H9 (cell line): ENCODE data around the gene SATB2. TPM values are rescaled to one million over a fixed set of nuclear protein-coding genes. Genes with fewer than 3 reads are reported as not detected.

Experiments
- DNase-seq: peaks from one replicate; pipeline ENCODE4 v3.0.0-alpha.2; 2017
- H2AFZ ChIP-seq: one replicate; pipeline ENCODE4 v1.6.1; 2013; ENCODE audit warnings: mild to moderate bottlenecking, low read length, control low read depth, moderate library complexity
- H2AK5ac ChIP-seq: 2 replicates; pipeline ENCODE4 v1.6.1; 2013; ENCODE audit warnings: low read length, control low read depth, mixed read lengths; ENCODE audit not compliant: insufficient read length
- H2BK120ac ChIP-seq: one replicate; pipeline ENCODE4 v1.6.1; 2013; ENCODE audit warnings: low read depth, mild to moderate bottlenecking, low read length, control low read depth, inconsistent platforms; ENCODE audit not compliant: poor library complexity, severe bottlenecking
- H2BK12ac ChIP-seq: 2 replicates; pipeline ENCODE4 v1.6.1; 2013; ENCODE audit warnings: low read length, control low read depth, mixed read lengths, low read depth; ENCODE audit not compliant: insufficient read length
- H2BK15ac ChIP-seq: 2 replicates; pipeline ENCODE4 v1.6.1; 2013; ENCODE audit warnings: low read depth, low read length, control low read depth
- H2BK20ac ChIP-seq: one replicate; pipeline ENCODE4 v1.6.1; 2013; ENCODE audit warnings: low read depth, mild to moderate bottlenecking, low read length, control low read depth, inconsistent platforms; ENCODE audit not compliant: poor library complexity, severe bottlenecking
- H2BK5ac ChIP-seq: 2 replicates; pipeline ENCODE4 v1.6.1; 2013; ENCODE audit warnings: low read length, control low read depth, mixed read lengths; ENCODE audit not compliant: insufficient read length
- H3K14ac ChIP-seq: 2 replicates; pipeline ENCODE4 v1.6.1; 2013; ENCODE audit warnings: low read length, control low read depth; ENCODE audit not compliant: insufficient read depth
- H3K18ac ChIP-seq: 2 replicates; pipeline ENCODE4 v1.6.1; 2013; ENCODE audit warnings: low read depth, mild to moderate bottlenecking, mixed read lengths, low read length, control low read depth; ENCODE audit not compliant: insufficient read length
- H3K23ac ChIP-seq: 2 replicates; pipeline ENCODE4 v1.6.1; 2013; ENCODE audit warnings: low read length, control low read depth, mixed read lengths, low read depth; ENCODE audit not compliant: insufficient read length
- H3K23me2 ChIP-seq: 2 replicates; pipeline ENCODE4 v1.6.1; 2013; ENCODE audit warnings: low read depth, mild to moderate bottlenecking, mixed read lengths, low read length, control low read depth; ENCODE audit not compliant: insufficient read length, poor library complexity, severe bottlenecking
- H3K27ac ChIP-seq: 2 replicates; pipeline ENCODE4 v1.5.1; 2013; ENCODE audit warnings: low read length, control low read depth, mixed read lengths, low read depth; ENCODE audit not compliant: insufficient read length
- H3K27me3 ChIP-seq: 2 replicates; pipeline ENCODE4 v1.6.1; 2013; ENCODE audit warnings: low read length, control low read depth, inconsistent platforms; ENCODE audit not compliant: insufficient read depth
- H3K4ac ChIP-seq: 2 replicates; pipeline ENCODE4 v1.6.1; 2013; ENCODE audit warnings: low read depth, mild to moderate bottlenecking, control low read depth, inconsistent platforms, low read length, moderate library complexity
- H3K4me1 ChIP-seq: 2 replicates; pipeline ENCODE4 v1.6.1; 2013; ENCODE audit warnings: low read length, control low read depth, inconsistent platforms; ENCODE audit not compliant: insufficient read depth
- H3K4me2 ChIP-seq: 2 replicates; pipeline ENCODE4 v1.6.1; 2013; ENCODE audit warnings: low read length, control low read depth, mixed read lengths; ENCODE audit not compliant: insufficient read length, insufficient read depth
- H3K56ac ChIP-seq: 2 replicates; pipeline ENCODE4 v1.6.1; 2013; ENCODE audit warnings: low read depth, mild to moderate bottlenecking, mixed read lengths, low read length, control low read depth; ENCODE audit not compliant: insufficient read length
- H3K79me1 ChIP-seq: 2 replicates; pipeline ENCODE4 v1.6.1; 2013; ENCODE audit warnings: low read depth, mild to moderate bottlenecking, moderate library complexity, low read length, control low read depth, inconsistent platforms; ENCODE audit not compliant: insufficient read depth, poor library complexity, severe bottlenecking
- H3K79me2 ChIP-seq: 2 replicates; pipeline ENCODE4 v1.6.1; 2013; ENCODE audit warnings: low read length, control low read depth, inconsistent platforms; ENCODE audit not compliant: insufficient read depth
- H3K9ac ChIP-seq: 2 replicates; pipeline ENCODE4 v1.6.1; 2013; ENCODE audit warnings: low read length, control low read depth, mixed read lengths; ENCODE audit not compliant: insufficient read length; ENCODE audit errors: extremely low read depth
- H3K9me3 ChIP-seq: one replicate; pipeline ENCODE4 v1.6.1; 2013; ENCODE audit warnings: low read depth, low read length, inconsistent platforms; ENCODE audit not compliant: control insufficient read depth
- H3T11ph ChIP-seq: one replicate; pipeline ENCODE4 v1.6.1; 2013; ENCODE audit warnings: mild to moderate bottlenecking, low read length, control low read depth, inconsistent platforms
- H4K20me1 ChIP-seq: one replicate; pipeline ENCODE4 v1.6.1; 2013; ENCODE audit not compliant: control insufficient read depth, insufficient read length, insufficient read depth
- H4K5ac ChIP-seq: 2 replicates; pipeline ENCODE4 v1.6.1; 2013; ENCODE audit warnings: low read depth, mild to moderate bottlenecking, mixed read lengths, low read length, control low read depth; ENCODE audit not compliant: insufficient read length
- H4K8ac ChIP-seq: replicated peaks from 2 replicates; pipeline ENCODE4 v1.6.1; 2013; ENCODE audit warnings: low read length, control low read depth, mixed read lengths, low read depth; ENCODE audit not compliant: insufficient read length
- H4K91ac ChIP-seq: 2 replicates; pipeline ENCODE4 v1.6.1; 2013; ENCODE audit warnings: low read depth, mild to moderate bottlenecking, moderate library complexity, mixed read lengths, low read length, control low read depth; ENCODE audit not compliant: insufficient read length
- H3K27ac Mint-ChIP-seq, 3 experiments: 2 replicates in 2 of 3; 3 replicates in 1 of 3; pipeline ENCODE4 v1.8.0; 2020 to 2021; ENCODE audit warnings: mixed read lengths in 3 of 3, mild to moderate bottlenecking in 1 of 3, moderate library complexity in 1 of 3
- H3K27me3 Mint-ChIP-seq: 2 replicates; pipeline ENCODE4 v1.8.0; 2021; ENCODE audit warnings: low read depth, mild to moderate bottlenecking, moderate library complexity, mixed read lengths
- H3K36me3 Mint-ChIP-seq, 3 experiments: 2 replicates in 2 of 3; 3 replicates in 1 of 3; pipeline ENCODE4 v1.8.0; 2020 to 2021; ENCODE audit warnings: low read depth in 3 of 3, mixed read lengths in 3 of 3; ENCODE audit not compliant: insufficient read depth in 1 of 3
- H3K4me1 Mint-ChIP-seq, 2 experiments: 2 replicates each; pipeline ENCODE4 v1.8.0; 2020; ENCODE audit warnings: mixed read lengths in 2 of 2
- H3K4me3 Mint-ChIP-seq, 2 experiments: 2 replicates in 1 of 2; 3 replicates in 1 of 2; pipeline ENCODE4 v1.8.0; 2020 to 2021; ENCODE audit warnings: mild to moderate bottlenecking in 2 of 2, mixed read lengths in 2 of 2, moderate library complexity in 1 of 2
- H3K9me3 Mint-ChIP-seq, 2 experiments: 2 replicates in 1 of 2; 3 replicates in 1 of 2; pipeline ENCODE4 v1.8.0; 2020; ENCODE audit warnings: mild to moderate bottlenecking in 2 of 2, mixed read lengths in 2 of 2, moderate library complexity in 1 of 2
- WGBS: extraction: QIAGEN DNeasy Blood & Tissue Kit; methylation state at CpG from one replicate; pipeline ENCODE4 v1.1.7; 2013; ENCODE audit warnings: missing lambda C conversion rate, low lambda C conversion rate, mixed read lengths; ENCODE audit not compliant: insufficient read length; ENCODE audit errors: extremely low coverage; 5-methylcytosine and 5-hydroxymethylcytosine counted together
- total RNA-seq: library from RNA; stranded (reverse); gene quantifications from 2 replicates; pipeline ENCODE4 v1.2.1, GENCODE V29; 2021
- TF ChIP-seq, protein P1 (sequence below): fragments of 200-600 bp; sonication (generic); conservative IDR thresholded peaks from 3 replicates; pipeline ENCODE4 v1.8.0; 2021; ENCODE audit warnings: antibody characterized with exemption, mild to moderate bottlenecking

SATB2 gene
- total RNA-seq, 1 experiment from 2014 or later = 23.8 TPM

DNA sequence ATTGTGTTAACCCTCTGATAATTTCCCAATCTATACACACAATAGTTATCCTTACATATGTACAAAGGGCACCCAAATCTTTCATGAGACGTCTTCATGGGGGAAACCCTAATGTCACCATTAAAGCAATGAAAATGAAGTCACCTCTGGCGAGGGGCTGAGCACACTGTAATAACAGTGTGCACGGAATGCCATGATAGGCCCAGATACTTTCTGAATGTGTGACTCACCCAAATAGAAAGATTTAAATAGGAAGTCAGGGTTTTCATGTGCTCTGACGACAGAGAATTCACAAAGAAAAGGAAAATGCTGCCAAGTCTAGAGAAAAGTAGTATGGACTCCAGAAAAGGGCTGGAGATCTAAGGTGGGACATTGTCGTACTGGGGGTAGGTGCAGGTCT is 128.3 kb downstream of the SATB2 start:
- Histone ChIP-seq H3K14ac (no peak overlapping the region), H3K9me3 (no peaks in the 10 kb centered on the region), H2BK120ac (no peak overlapping the region), H4K91ac (no peak overlapping the region), H2AFZ (no peak overlapping the region), H3K23me2 (no peaks in the 10 kb centered on the region), H3K4me1 (no peaks in the 10 kb centered on the region), H3K56ac (no peak overlapping the region), H2BK20ac (no peak overlapping the region), H3K4me2 (no peak overlapping the region), H4K8ac (no peak overlapping the region), H3T11ph (no peak overlapping the region), H2BK15ac (no peak overlapping the region), H4K20me1 (no peaks in the 10 kb centered on the region), H3K18ac (no peak overlapping the region), H3K79me2 (no peaks in the 10 kb centered on the region), H2BK12ac (no peak overlapping the region), H4K5ac (no peak overlapping the region), H3K79me1 (no peaks in the 10 kb centered on the region), H2AK5ac (no peak overlapping the region), H3K4ac (no peak overlapping the region), H3K27me3 (no peaks in the 10 kb centered on the region), H3K23ac (no peak overlapping the region), H2BK5ac (no peak overlapping the region), H3K9ac (no peak overlapping the region), H3K27ac (no peak overlapping the region)
- Mint-ChIP-seq H3K27me3 (no peaks in the 10 kb centered on the region), H3K9me3 (no peaks in the 10 kb centered on the region), H3K4me1 (peaks cover 1 to 2% of the 10 kb centered on the region in 2 experiments; a peak in 2 of 4 replicates), H3K4me3 (no peak overlapping the region), H3K36me3 (peaks cover 0 to 16% (median 0%) of the 10 kb centered on the region in 3 experiments; a peak in 2 of 7 replicates), H3K27ac (no peak overlapping the region)
- TF ChIP-seq, protein P1, sequence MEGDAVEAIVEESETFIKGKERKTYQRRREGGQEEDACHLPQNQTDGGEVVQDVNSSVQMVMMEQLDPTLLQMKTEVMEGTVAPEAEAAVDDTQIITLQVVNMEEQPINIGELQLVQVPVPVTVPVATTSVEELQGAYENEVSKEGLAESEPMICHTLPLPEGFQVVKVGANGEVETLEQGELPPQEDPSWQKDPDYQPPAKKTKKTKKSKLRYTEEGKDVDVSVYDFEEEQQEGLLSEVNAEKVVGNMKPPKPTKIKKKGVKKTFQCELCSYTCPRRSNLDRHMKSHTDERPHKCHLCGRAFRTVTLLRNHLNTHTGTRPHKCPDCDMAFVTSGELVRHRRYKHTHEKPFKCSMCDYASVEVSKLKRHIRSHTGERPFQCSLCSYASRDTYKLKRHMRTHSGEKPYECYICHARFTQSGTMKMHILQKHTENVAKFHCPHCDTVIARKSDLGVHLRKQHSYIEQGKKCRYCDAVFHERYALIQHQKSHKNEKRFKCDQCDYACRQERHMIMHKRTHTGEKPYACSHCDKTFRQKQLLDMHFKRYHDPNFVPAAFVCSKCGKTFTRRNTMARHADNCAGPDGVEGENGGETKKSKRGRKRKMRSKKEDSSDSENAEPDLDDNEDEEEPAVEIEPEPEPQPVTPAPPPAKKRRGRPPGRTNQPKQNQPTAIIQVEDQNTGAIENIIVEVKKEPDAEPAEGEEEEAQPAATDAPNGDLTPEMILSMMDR = no peak
- WGBS = no CpG with 5 or more reads among the region's 5 CpGs
- DNase-seq = no peak
